GM21447 (cell line): ENCODE measurements around the gene ST6GAL1.

Experiments
- ATAC-seq: cut with Tn5 transposase; IDR thresholded peaks from one replicate; pipeline ENCODE4 v1.9.1; 2021; ENCODE audit not compliant: unreplicated experiment

Gene ST6GAL1

GRCh38 chr3:187072102-187072501, 141.8 kb downstream of the ST6GAL1 start:
- no peak for ATAC-seq

- no peak for ATAC-seq
Measured at GRCh38 chr3:187072511-187072910, 142.2 kb downstream of the ST6GAL1 start.

- no peak for ATAC-seq
Measured at GRCh38 chr3:187073581-187074098, 143.3 kb downstream of the ST6GAL1 start.

- ATAC-seq, result no peak
Measured at GRCh38 chr3:187074846-187075245, 144.5 kb downstream of the ST6GAL1 start.

- ATAC-seq, result no peak
Measured at GRCh38 chr3:187076297-187076696, 146.0 kb downstream of the ST6GAL1 start.

- no peak for ATAC-seq
Measured at GRCh38 chr3:187077085-187077484, 146.8 kb downstream of the ST6GAL1 start.

GRCh38 chr3:187077537-187077936, 147.2 kb downstream of the ST6GAL1 start:
- no peak for ATAC-seq

- no peak for ATAC-seq
Measured at GRCh38 chr3:187079090-187080022, 149.0 kb downstream of the ST6GAL1 start.

GRCh38 chr3:187080799-187081450, 150.6 kb downstream of the ST6GAL1 start:
- no peak for ATAC-seq

GRCh38 chr3:187082758-187083375, 152.5 kb downstream of the ST6GAL1 start:
- ATAC-seq, result no peak

- no peak for ATAC-seq
Measured at GRCh38 chr3:187084126-187084525, 153.8 kb downstream of the ST6GAL1 start.

GRCh38 chr3:187084580-187084979, 154.3 kb downstream of the ST6GAL1 start:
- no peak for ATAC-seq

GRCh38 chr3:187085021-187085666, 154.8 kb downstream of the ST6GAL1 start:
- no peak for ATAC-seq

- ATAC-seq, result no peak
Measured at GRCh38 chr3:187085933-187086332, 155.6 kb downstream of the ST6GAL1 start.

GRCh38 chr3:187086831-187087230, 156.5 kb downstream of the ST6GAL1 start:
- no peak for ATAC-seq

- no peak for ATAC-seq
Measured at GRCh38 chr3:187088701-187089100, 158.4 kb downstream of the ST6GAL1 start.

GRCh38 chr3:187093320-187093719, 163.0 kb downstream of the ST6GAL1 start:
- ATAC-seq, result no peak

- no peak for ATAC-seq
Measured at GRCh38 chr3:187098923-187099512, 168.7 kb downstream of the ST6GAL1 start.

GRCh38 chr3:187101184-187102072, 171.1 kb downstream of the ST6GAL1 start:
- peak; percentile 51 for ATAC-seq
